ENCODE data around the gene ZNF488. TPM values are rescaled to one million over a fixed set of nuclear protein-coding genes. Genes with fewer than 3 reads are reported as not detected.

ZNF488 gene
- total and polyA plus RNA-seq, 7 donors: 0.16 to 0.82 (median 0.65) TPM; not detected in 3

DNA sequence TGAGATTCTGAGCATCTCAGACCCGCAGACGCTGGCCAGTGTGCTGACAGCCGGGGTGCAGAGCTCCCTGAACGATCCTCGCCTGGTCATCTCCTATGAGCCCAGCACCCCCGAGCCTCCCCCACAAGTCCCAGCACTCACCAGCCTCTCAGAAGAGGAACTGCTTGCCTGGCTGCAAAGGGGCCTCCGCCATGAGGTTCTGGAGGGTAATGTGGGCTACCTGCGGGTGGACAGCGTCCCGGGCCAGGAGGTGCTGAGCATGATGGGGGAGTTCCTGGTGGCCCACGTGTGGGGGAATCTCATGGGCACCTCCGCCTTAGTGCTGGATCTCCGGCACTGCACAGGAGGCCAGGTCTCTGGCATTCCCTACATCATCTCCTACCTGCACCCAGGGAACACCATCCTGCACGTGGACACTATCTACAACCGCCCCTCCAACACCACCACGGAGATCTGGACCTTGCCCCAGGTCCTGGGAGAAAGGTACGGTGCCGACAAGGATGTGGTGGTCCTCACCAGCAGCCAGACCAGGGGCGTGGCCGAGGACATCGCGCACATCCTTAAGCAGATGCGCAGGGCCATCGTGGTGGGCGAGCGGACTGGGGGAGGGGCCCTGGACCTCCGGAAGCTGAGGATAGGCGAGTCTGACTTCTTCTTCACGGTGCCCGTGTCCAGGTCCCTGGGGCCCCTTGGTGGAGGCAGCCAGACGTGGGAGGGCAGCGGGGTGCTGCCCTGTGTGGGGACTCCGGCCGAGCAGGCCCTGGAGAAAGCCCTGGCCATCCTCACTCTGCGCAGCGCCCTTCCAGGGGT, 35.2 kb downstream of the ZNF488 start:
- TF ChIP-seq EP300 (IDR thresholded peaks at IDR 0.05): no peak
- TF ChIP-seq, protein P1, sequence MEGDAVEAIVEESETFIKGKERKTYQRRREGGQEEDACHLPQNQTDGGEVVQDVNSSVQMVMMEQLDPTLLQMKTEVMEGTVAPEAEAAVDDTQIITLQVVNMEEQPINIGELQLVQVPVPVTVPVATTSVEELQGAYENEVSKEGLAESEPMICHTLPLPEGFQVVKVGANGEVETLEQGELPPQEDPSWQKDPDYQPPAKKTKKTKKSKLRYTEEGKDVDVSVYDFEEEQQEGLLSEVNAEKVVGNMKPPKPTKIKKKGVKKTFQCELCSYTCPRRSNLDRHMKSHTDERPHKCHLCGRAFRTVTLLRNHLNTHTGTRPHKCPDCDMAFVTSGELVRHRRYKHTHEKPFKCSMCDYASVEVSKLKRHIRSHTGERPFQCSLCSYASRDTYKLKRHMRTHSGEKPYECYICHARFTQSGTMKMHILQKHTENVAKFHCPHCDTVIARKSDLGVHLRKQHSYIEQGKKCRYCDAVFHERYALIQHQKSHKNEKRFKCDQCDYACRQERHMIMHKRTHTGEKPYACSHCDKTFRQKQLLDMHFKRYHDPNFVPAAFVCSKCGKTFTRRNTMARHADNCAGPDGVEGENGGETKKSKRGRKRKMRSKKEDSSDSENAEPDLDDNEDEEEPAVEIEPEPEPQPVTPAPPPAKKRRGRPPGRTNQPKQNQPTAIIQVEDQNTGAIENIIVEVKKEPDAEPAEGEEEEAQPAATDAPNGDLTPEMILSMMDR (IDR thresholded peaks at IDR 0.05): no peak
- Histone ChIP-seq H3K27ac (no peak overlapping the region), H3K4me3 (no peak overlapping the region), H3K36me3 (no peaks in the 10 kb centered on the region), H3K4me1 (no peaks in the 10 kb centered on the region), H3K27me3 (no peaks in the 10 kb centered on the region), H3K9me3 (no peaks in the 10 kb centered on the region)
- no peak for DNase-seq
- intact Hi-C loops (cut with DNase I): no loop called here
- 90 to 91% methylated on average over 36 of the region's 36 CpGs for WGBS, 2 donors

DNA sequence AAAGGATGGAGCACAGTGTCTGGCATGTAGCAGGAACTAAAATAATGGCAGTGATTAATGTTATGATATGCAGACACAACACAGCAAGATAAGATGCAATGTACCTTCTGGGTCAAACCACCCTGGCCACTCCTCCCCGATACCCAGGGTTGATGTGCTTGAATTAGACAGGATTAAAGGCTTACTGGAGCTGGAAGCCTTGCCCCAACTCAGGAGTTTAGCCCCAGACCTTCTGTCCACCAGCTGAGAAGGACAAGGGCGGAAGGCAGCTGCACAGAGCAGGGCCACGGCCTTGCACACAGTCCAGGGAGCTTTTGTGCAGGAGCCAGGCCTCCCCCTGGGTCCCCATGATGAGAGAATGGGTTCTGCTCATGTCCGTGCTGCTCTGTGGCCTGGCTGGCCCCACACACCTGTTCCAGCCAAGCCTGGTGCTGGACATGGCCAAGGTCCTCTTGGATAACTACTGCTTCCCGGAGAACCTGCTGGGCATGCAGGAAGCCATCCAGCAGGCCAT, 35.9 kb downstream of the ZNF488 start, which contains the start of gene RBP3:
Gene RBP3 (plus strand): TSS at position 226 of the 514 bp plus-strand sequence. CDS start 122 bp downstream, at position 348.
- no peak for DNase-seq
- Histone ChIP-seq H3K9me3 (no peaks in the 10 kb centered on the region), H3K36me3 (no peaks in the 10 kb centered on the region), H3K4me3 (no peak within 1 kb of the TSS), H3K27me3 (no peaks in the 10 kb centered on the region), H3K27ac (no peak within 1 kb of the TSS), H3K4me1 (no peaks in the 10 kb centered on the region)
- TF ChIP-seq, protein P1 (IDR thresholded peaks at IDR 0.05): no peak
- TF ChIP-seq POLR2A (IDR thresholded peaks at IDR 0.05) (no peak), POLR2AphosphoS5 (IDR thresholded peaks at IDR 0.05) (no peak), EP300 (IDR thresholded peaks at IDR 0.05) (no peak)
- WGBS, 2 donors: 88 to 93% methylated on average over 5 of the region's 5 CpGs
- intact Hi-C loops (cut with DNase I): no loop called here

DNA sequence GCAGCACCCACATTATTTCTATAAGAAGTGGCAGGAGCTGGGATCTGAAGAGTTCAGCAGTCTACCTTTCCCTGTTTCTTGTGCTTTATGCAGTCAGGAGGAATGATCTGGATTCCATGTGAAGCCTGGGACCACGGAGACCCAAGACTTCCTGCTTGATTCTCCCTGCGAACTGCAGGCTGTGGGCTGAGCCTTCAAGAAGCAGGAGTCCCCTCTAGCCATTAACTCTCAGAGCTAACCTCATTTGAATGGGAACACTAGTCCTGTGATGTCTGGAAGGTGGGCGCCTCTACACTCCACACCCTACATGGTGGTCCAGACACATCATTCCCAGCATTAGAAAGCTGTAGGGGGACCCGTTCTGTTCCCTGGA, 36.8 kb downstream of the ZNF488 start:
- Histone ChIP-seq H3K27me3 (no peaks in the 10 kb centered on the region), H3K4me1 (no peaks in the 10 kb centered on the region), H3K27ac (no peak overlapping the region), H3K9me3 (no peaks in the 10 kb centered on the region), H3K36me3 (no peaks in the 10 kb centered on the region), H3K4me3 (no peak overlapping the region)
- no peak for DNase-seq
- TF ChIP-seq EP300 (IDR thresholded peaks at IDR 0.05) (no peak), POLR2AphosphoS5 (IDR thresholded peaks at IDR 0.05) (no peak), POLR2A (IDR thresholded peaks at IDR 0.05) (no peak)
- TF ChIP-seq, protein P1 (IDR thresholded peaks at IDR 0.05): no peak
- 78 to 81% methylated on average over 4 of the region's 4 CpGs for WGBS, 2 donors
- intact Hi-C loops (cut with DNase I): no loop called here

- no peak for DNase-seq
- H3K4me1 ChIP-seq: no peaks in the 10 kb centered on the region
- intact Hi-C loops (cut with DNase I): no loop called here
- no peak overlapping the region for H3K27ac ChIP-seq
- WGBS, 2 donors: 60 to 80% methylated on average over 13 of the region's 13 CpGs
- no peaks in the 10 kb centered on the region for H3K9me3 ChIP-seq
- TF ChIP-seq POLR2A (IDR thresholded peaks at IDR 0.05): no peak
- no peak for TF ChIP-seq POLR2AphosphoS5 (IDR thresholded peaks at IDR 0.05)
- TF ChIP-seq, protein P1 (IDR thresholded peaks at IDR 0.05): no peak
- no peaks in the 10 kb centered on the region for H3K36me3 ChIP-seq
- H3K4me3 ChIP-seq: no peak overlapping the region
- H3K27me3 ChIP-seq: no peaks in the 10 kb centered on the region
Measured at GRCh38 chr10:47346581-47347302, 37.4 kb downstream of the ZNF488 start.
